ENCODE data around the gene NUP188. TPM values are rescaled to one million over a fixed set of nuclear protein-coding genes. Genes with fewer than 3 reads are reported as not detected.
A peak's percentile ranks its signal among the peaks of the same experiment; 100 is the strongest.

NUP188 gene
- total and polyA plus RNA-seq, 2 experiments from 2014 or later = 28.1 TPM

DNA sequence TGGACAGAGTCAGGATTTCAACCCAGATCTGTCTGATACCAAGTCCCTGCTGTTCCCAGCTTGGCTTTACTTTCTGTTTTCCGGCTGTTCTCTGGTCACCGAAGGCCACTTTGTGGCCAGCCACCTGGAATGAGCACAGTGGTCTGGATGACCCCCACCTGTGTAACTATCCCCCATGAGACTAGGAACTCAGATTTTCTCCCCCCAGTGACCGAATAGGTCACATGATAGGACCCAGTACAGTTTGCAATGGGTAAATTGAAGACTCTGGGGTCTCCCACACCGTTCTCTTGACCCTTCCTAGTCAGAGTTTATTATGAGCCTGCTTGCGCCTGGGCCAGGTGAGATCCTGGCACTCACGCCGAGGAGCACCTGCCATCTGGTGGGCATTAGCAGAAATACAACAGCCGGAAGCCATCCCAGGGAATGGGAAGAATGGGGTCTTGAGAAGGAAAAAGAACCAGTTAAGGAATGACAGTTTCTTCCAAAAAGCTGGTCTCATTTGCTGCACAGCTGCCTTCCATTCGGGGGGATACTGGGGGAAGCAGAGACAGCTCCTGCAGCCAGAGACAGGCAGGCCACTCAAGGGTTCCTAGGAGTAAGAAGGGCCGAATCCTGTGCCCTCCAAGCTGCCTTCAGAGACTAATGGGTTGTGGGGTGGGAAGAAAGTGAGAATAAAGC lies 19.6 kb upstream of the NUP188 start:
- TF ChIP-seq EZH2phosphoT487 (IDR thresholded peaks at IDR 0.05; ENCODE audit: low read depth, severe bottlenecking, unreplicated experiment) = no peak
- TF ChIP-seq EZH2 (IDR thresholded peaks at IDR 0.05; ENCODE audit: borderline replicate concordance) = no peak
- TF ChIP-seq, protein P1, sequence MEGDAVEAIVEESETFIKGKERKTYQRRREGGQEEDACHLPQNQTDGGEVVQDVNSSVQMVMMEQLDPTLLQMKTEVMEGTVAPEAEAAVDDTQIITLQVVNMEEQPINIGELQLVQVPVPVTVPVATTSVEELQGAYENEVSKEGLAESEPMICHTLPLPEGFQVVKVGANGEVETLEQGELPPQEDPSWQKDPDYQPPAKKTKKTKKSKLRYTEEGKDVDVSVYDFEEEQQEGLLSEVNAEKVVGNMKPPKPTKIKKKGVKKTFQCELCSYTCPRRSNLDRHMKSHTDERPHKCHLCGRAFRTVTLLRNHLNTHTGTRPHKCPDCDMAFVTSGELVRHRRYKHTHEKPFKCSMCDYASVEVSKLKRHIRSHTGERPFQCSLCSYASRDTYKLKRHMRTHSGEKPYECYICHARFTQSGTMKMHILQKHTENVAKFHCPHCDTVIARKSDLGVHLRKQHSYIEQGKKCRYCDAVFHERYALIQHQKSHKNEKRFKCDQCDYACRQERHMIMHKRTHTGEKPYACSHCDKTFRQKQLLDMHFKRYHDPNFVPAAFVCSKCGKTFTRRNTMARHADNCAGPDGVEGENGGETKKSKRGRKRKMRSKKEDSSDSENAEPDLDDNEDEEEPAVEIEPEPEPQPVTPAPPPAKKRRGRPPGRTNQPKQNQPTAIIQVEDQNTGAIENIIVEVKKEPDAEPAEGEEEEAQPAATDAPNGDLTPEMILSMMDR (IDR thresholded peaks at IDR 0.05; ENCODE audit: poor library complexity) = peak; percentile 84
- H4K20me1 ChIP-seq (ENCODE audit: insufficient read depth, poor library complexity, severe bottlenecking) = no peaks in the 10 kb centered on the region
- no peaks in the 10 kb centered on the region for H3K9me3 ChIP-seq (ENCODE audit: low read depth)
- H3K9me2 ChIP-seq (replicated peaks; ENCODE audit: insufficient read depth) = no peaks in the 10 kb centered on the region
- no peak overlapping the region for H2AFZ ChIP-seq
- H3K27ac ChIP-seq = no peak overlapping the region
- H3K36me3 ChIP-seq (replicated peaks; ENCODE audit: insufficient read depth, low read depth) = no peaks in the 10 kb centered on the region
- H3K79me2 ChIP-seq = peaks cover 7% of the 10 kb centered on the region
- 40% methylated on average over 10 of the region's 10 CpGs for WGBS (ENCODE audit: low lambda C conversion rate, missing lambda C conversion rate)
- H3K4me2 ChIP-seq = no peak overlapping the region
- H3K4me3 ChIP-seq = no peak overlapping the region
- H3K4me1 ChIP-seq (ENCODE audit: insufficient read depth) = no peaks in the 10 kb centered on the region
- peak; percentile 75 for DNase-seq (ENCODE audit: low spot score)
- no peaks in the 10 kb centered on the region for H3K27me3 ChIP-seq

GRCh38 chr9:128928624-128929023 lies 18.9 kb upstream of the NUP188 start:
- 87% methylated on average over 2 of the region's 2 CpGs for WGBS (ENCODE audit: low lambda C conversion rate, missing lambda C conversion rate)
- Histone ChIP-seq H3K4me2 (no peak overlapping the region), H3K9me2 (replicated peaks; ENCODE audit: insufficient read depth) (no peaks in the 10 kb centered on the region), H3K36me3 (replicated peaks; ENCODE audit: insufficient read depth, low read depth) (no peaks in the 10 kb centered on the region), H3K9me3 (ENCODE audit: low read depth) (no peaks in the 10 kb centered on the region), H3K4me3 (no peak overlapping the region), H3K27me3 (no peaks in the 10 kb centered on the region), H3K79me2 (peaks cover under 1% of the 10 kb centered on the region), H3K27ac (no peak overlapping the region), H2AFZ (no peak overlapping the region), H4K20me1 (ENCODE audit: insufficient read depth, poor library complexity, severe bottlenecking) (no peaks in the 10 kb centered on the region), H3K4me1 (ENCODE audit: insufficient read depth) (no peaks in the 10 kb centered on the region)
- no peak for DNase-seq (ENCODE audit: low spot score)
- TF ChIP-seq EZH2phosphoT487 (IDR thresholded peaks at IDR 0.05; ENCODE audit: low read depth, severe bottlenecking, unreplicated experiment) (no peak), EZH2 (IDR thresholded peaks at IDR 0.05; ENCODE audit: borderline replicate concordance) (no peak)
- TF ChIP-seq, protein P1 (IDR thresholded peaks at IDR 0.05; ENCODE audit: poor library complexity) = no peak

DNA sequence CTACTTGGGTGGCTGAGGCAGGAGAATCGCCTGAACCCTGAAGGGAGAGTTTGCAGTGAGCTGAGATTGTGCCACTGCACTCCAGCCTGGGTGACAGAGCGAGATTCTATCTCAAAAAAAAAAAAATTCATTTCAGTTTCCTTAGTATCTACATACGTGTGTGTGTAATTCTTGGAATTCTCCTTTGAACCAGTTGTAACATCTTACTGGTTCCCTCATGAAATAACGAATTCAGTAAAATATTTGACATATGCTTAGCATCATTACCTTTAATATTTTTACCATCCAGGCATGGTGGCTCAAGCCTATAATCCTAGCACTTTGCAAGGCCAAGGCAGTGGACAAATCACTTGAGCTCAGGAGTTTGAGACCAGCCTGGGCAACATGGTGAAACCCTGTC lies 17.9 kb upstream of the NUP188 start:
- TF ChIP-seq, protein P1 (IDR thresholded peaks at IDR 0.05; ENCODE audit: poor library complexity) = no peak
- TF ChIP-seq EZH2phosphoT487 (IDR thresholded peaks at IDR 0.05; ENCODE audit: low read depth, severe bottlenecking, unreplicated experiment) = no peak
- no peak for TF ChIP-seq EZH2 (IDR thresholded peaks at IDR 0.05; ENCODE audit: borderline replicate concordance)
- Histone ChIP-seq H3K9me2 (replicated peaks; ENCODE audit: insufficient read depth) (no peaks in the 10 kb centered on the region), H3K4me2 (no peak overlapping the region), H3K36me3 (replicated peaks; ENCODE audit: insufficient read depth, low read depth) (no peaks in the 10 kb centered on the region), H3K27me3 (no peaks in the 10 kb centered on the region), H3K27ac (no peak overlapping the region), H3K4me3 (no peak overlapping the region), H3K4me1 (ENCODE audit: insufficient read depth) (no peaks in the 10 kb centered on the region), H3K9me3 (ENCODE audit: low read depth) (no peaks in the 10 kb centered on the region), H2AFZ (no peak overlapping the region), H3K79me2 (no peaks in the 10 kb centered on the region), H4K20me1 (ENCODE audit: insufficient read depth, poor library complexity, severe bottlenecking) (no peaks in the 10 kb centered on the region)
- WGBS (ENCODE audit: low lambda C conversion rate, missing lambda C conversion rate) = 95% methylated on average over 4 of the region's 4 CpGs
- no peak for DNase-seq (ENCODE audit: low spot score)

All from hepatocyte (in vitro differentiated cells).